Measurements from ENCODE around the gene WIPI1.

DNA sequence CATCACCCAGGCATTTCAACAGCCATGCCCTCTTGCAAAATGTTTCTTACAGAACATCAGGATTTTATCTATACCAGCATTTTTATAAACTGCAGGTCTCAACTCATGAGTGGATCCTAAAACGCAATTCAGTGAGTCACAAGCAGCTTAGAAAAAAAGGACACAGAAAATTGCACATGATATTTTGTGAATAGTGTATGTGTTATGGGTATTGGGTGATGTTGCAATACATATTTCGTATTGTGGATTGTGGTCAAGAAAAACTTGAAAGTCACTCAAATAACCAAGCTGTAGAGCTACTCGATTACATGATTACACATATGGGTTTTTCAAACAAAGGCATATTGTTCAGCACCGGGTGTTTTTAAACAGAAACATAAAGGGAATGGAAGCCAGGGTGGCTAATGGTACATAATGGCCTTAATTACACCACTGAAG lies 1.4 kb downstream of the WIPI1 start:
- TF ChIP-seq, protein P1, sequence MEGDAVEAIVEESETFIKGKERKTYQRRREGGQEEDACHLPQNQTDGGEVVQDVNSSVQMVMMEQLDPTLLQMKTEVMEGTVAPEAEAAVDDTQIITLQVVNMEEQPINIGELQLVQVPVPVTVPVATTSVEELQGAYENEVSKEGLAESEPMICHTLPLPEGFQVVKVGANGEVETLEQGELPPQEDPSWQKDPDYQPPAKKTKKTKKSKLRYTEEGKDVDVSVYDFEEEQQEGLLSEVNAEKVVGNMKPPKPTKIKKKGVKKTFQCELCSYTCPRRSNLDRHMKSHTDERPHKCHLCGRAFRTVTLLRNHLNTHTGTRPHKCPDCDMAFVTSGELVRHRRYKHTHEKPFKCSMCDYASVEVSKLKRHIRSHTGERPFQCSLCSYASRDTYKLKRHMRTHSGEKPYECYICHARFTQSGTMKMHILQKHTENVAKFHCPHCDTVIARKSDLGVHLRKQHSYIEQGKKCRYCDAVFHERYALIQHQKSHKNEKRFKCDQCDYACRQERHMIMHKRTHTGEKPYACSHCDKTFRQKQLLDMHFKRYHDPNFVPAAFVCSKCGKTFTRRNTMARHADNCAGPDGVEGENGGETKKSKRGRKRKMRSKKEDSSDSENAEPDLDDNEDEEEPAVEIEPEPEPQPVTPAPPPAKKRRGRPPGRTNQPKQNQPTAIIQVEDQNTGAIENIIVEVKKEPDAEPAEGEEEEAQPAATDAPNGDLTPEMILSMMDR (IDR thresholded peaks at IDR 0.05), result no peak
- TF ChIP-seq, protein P2, sequence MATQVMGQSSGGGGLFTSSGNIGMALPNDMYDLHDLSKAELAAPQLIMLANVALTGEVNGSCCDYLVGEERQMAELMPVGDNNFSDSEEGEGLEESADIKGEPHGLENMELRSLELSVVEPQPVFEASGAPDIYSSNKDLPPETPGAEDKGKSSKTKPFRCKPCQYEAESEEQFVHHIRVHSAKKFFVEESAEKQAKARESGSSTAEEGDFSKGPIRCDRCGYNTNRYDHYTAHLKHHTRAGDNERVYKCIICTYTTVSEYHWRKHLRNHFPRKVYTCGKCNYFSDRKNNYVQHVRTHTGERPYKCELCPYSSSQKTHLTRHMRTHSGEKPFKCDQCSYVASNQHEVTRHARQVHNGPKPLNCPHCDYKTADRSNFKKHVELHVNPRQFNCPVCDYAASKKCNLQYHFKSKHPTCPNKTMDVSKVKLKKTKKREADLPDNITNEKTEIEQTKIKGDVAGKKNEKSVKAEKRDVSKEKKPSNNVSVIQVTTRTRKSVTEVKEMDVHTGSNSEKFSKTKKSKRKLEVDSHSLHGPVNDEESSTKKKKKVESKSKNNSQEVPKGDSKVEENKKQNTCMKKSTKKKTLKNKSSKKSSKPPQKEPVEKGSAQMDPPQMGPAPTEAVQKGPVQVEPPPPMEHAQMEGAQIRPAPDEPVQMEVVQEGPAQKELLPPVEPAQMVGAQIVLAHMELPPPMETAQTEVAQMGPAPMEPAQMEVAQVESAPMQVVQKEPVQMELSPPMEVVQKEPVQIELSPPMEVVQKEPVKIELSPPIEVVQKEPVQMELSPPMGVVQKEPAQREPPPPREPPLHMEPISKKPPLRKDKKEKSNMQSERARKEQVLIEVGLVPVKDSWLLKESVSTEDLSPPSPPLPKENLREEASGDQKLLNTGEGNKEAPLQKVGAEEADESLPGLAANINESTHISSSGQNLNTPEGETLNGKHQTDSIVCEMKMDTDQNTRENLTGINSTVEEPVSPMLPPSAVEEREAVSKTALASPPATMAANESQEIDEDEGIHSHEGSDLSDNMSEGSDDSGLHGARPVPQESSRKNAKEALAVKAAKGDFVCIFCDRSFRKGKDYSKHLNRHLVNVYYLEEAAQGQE (IDR thresholded peaks at IDR 0.05; ENCODE audit: insufficient read depth in 1 of 2, low read depth in 2 of 2, low read length in 1 of 2), result no peak

Measured in Panc1 (cell line).